T-cell (primary cell): ENCODE results near the gene MSH2. TPM values are rescaled to one million over a fixed set of nuclear protein-coding genes. Genes with fewer than 3 reads are reported as not detected.

Experiments
- ATAC-seq, 4 experiments: fragments of 200-7000 bp in 3 of 4; fragments of 150-1000 bp in 1 of 4; cut with Tn5 transposase; replicated peaks in 1 of 4; 1 replicate in 3 of 4; 2 replicates in 1 of 4; pipeline ENCODE4 v1.10.0; 2021; ENCODE audit warnings: moderate library complexity in 3 of 4, mild to moderate bottlenecking in 2 of 4, moderate number of reproducible peaks in 1 of 4
- CTCF ChIA-PET, 2 donors: fragments of 300-600 bp; sonication (Branson Sonifier 250); formaldehyde crosslinking; loops; one replicate each; lab custom pipeline; 2022; ENCODE audit warnings: antibody characterized with exemption in 2 of 2; lab: Charles Lee
- POLR2A ChIA-PET, 2 donors: fragments of 300-600 bp; sonication (Branson Sonifier 250); formaldehyde crosslinking; loops; one replicate each; lab custom pipeline; 2022; ENCODE audit warnings: antibody characterized with exemption in 2 of 2; lab: Charles Lee
- DNase-seq, 35 experiments: peaks; one replicate each; pipeline versions ENCODE4 v3.0.0 to v3.0.0-alpha.2; 2013 to 2023
- H3K27ac ChIP-seq: one replicate; pipeline ENCODE4 v1.5.1; 2013; ENCODE audit warnings: low read length
- H3K27me3 ChIP-seq, 2 experiments: replicated peaks in 1 of 2; 1 replicate in 1 of 2; 2 replicates in 1 of 2; pipeline versions ENCODE4 v1.6.1 to v1.7.0; 2013; ENCODE audit warnings: low read length in 1 of 2, mixed read lengths in 1 of 2; ENCODE audit not compliant: control insufficient read depth in 2 of 2, insufficient read depth in 2 of 2; ENCODE audit errors: extremely low read depth in 1 of 2
- H3K36me3 ChIP-seq, 2 donors: 1 replicate in 1 of 2; 2 replicates in 1 of 2; pipeline versions ENCODE4 v1.6.1 to v1.7.0; 2013; ENCODE audit warnings: low read length in 1 of 2; ENCODE audit not compliant: control insufficient read depth in 2 of 2, insufficient read depth in 1 of 2; ENCODE audit errors: extremely low read depth in 1 of 2
- H3K4me1 ChIP-seq, 2 experiments: 1 replicate in 1 of 2; 2 replicates in 1 of 2; pipeline versions ENCODE4 v1.6.1 to v1.7.0; 2013; ENCODE audit warnings: low read length in 2 of 2, mixed read lengths in 1 of 2; ENCODE audit not compliant: insufficient read depth in 2 of 2, control insufficient read depth in 1 of 2; ENCODE audit errors: extremely low read depth in 1 of 2
- H3K4me3 ChIP-seq, 2 donors: 1 replicate in 1 of 2; 2 replicates in 1 of 2; pipeline versions ENCODE4 v1.5.1 to v1.7.0; 2013; ENCODE audit warnings: mild to moderate bottlenecking in 2 of 2, low read length in 1 of 2, moderate library complexity in 1 of 2; ENCODE audit not compliant: control insufficient read depth in 1 of 2; ENCODE audit errors: extremely low read depth in 1 of 2
- H3K9me3 ChIP-seq: 2 replicates; pipeline ENCODE4 v1.7.0; 2013
- H3K27ac Mint-ChIP-seq, 2 donors: one replicate each; pipeline ENCODE4 v1.8.0; 2020 to 2021; ENCODE audit warnings: mild to moderate bottlenecking in 2 of 2, mixed read lengths in 2 of 2
- H3K27me3 Mint-ChIP-seq, 2 donors: one replicate each; pipeline ENCODE4 v1.8.0; 2021 to 2022; ENCODE audit warnings: mixed read lengths in 2 of 2
- H3K36me3 Mint-ChIP-seq: one replicate; pipeline ENCODE4 v1.8.0; 2021; ENCODE audit warnings: mixed read lengths
- H3K4me1 Mint-ChIP-seq, 3 donors: one replicate each; pipeline ENCODE4 v1.8.0; 2020 to 2022; ENCODE audit warnings: mixed read lengths in 3 of 3, mild to moderate bottlenecking in 1 of 3
- H3K4me3 Mint-ChIP-seq, 3 donors: one replicate each; pipeline ENCODE4 v1.8.0; 2020 to 2022; ENCODE audit warnings: mild to moderate bottlenecking in 3 of 3, mixed read lengths in 3 of 3, moderate library complexity in 3 of 3
- H3K9me3 Mint-ChIP-seq, 3 donors: one replicate each; pipeline ENCODE4 v1.8.0; 2020 to 2022; ENCODE audit warnings: mixed read lengths in 3 of 3
- WGBS: methylation state at CpG from one replicate; pipeline ENCODE4 v1.1.5; 2013; ENCODE audit warnings: missing lambda C conversion rate; ENCODE audit not compliant: insufficient coverage; 5-methylcytosine and 5-hydroxymethylcytosine counted together
- total RNA-seq, 35 experiments: library from RNA in 6 of 35; stranded (reverse) in 6 of 35; fragments of 120-200 nt in 1 of 35; gene quantifications; one replicate each; pipeline versions ENCODE4 v1.2.1 to v1.2.4 and lab custom pipeline; 2013 to 2026

Gene MSH2
- total RNA-seq, 5 donors from 2014 or later (not counting 1 experiment from before 2014, with no cell fraction given), result 16.6 to 29.1 (median 23.2) TPM

DNA sequence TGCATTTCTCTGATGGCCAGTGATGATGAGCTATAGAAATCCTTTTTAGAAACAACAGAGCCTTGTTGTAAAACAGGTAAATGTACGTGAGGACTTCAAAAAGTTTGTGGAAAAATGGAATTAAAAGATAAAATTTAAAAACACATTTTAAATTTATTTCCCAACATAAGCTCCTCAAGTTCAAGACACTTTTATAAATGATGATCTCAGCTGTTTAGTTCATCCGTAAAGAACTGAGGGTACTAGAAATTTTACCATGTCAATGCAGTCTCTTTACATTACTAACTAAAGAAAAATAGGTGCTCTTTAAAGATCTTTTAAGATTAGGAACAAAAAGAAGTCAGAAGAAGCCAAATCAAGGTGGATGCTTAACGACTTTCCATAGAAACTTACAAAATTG is 52.5 kb downstream of the MSH2 start:
- H3K36me3 ChIP-seq, result peaks cover 0 to 4% of the 10 kb centered on the region in 2 donors
- H3K27ac Mint-ChIP-seq, result peak overlapping the region in 1 of 2 donors; percentile 15
- no peak overlapping the region for H3K4me3 Mint-ChIP-seq
- ATAC-seq (no peak), DNase-seq (no peak)
- 100% methylated on average over 1 of the region's 3 CpGs for WGBS
- peaks cover 0 to 2% of the 10 kb centered on the region in 2 experiments for H3K4me1 ChIP-seq
- POLR2A ChIA-PET, result no interaction called here
- H3K27me3 Mint-ChIP-seq, result no peaks in the 10 kb centered on the region
- H3K27ac ChIP-seq, result no peak overlapping the region
- CTCF ChIA-PET, result no interaction called here
- H3K9me3 ChIP-seq, result no peaks in the 10 kb centered on the region
- peaks cover 62% of the 10 kb centered on the region for H3K36me3 Mint-ChIP-seq
- peaks cover 15 to 19% (median 17%) of the 10 kb centered on the region in 3 donors for H3K4me1 Mint-ChIP-seq
- H3K27me3 ChIP-seq, result no peaks in the 10 kb centered on the region
- no peaks in the 10 kb centered on the region for H3K9me3 Mint-ChIP-seq
- H3K4me3 ChIP-seq, result no peak overlapping the region

GRCh38 chr2:47456851-47457250 is 53.9 kb downstream of the MSH2 start:
- Mint-ChIP-seq H3K27ac (no peak overlapping the region), H3K27me3 (no peaks in the 10 kb centered on the region), H3K9me3 (no peaks in the 10 kb centered on the region), H3K36me3 (peaks cover 51% of the 10 kb centered on the region), H3K4me1 (peaks cover 15 to 19% (median 17%) of the 10 kb centered on the region in 3 donors), H3K4me3 (no peak overlapping the region)
- DNase-seq (no peak), ATAC-seq (no peak)
- Histone ChIP-seq H3K4me1 (peaks cover 0 to 2% of the 10 kb centered on the region in 2 experiments), H3K4me3 (no peak overlapping the region), H3K27ac (no peak overlapping the region), H3K36me3 (peaks cover 0 to 4% of the 10 kb centered on the region in 2 donors), H3K9me3 (no peaks in the 10 kb centered on the region), H3K27me3 (no peaks in the 10 kb centered on the region)
- ChIA-PET CTCF (no interaction called here), POLR2A (no interaction called here)
- no CpG with 5 or more reads among the region's 3 CpGs for WGBS

DNA sequence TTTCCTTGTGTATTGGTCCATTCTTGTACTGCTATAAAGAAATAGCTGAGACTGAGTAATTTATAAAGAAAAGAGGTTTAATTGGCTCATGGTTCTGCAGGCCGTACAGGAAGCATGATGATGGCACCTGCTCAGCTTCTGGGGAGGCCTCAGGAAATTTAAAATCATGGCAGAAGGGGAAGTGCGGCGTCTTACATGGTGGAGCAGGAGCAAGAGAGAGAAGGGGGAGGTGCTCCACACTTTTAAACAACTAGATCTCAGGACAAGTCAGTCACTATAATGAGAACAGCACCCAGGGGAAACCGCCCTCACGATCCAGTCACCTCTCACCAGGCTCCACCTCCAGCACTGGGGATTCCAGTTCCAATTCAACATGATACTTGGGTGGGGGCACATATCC is 54.3 kb downstream of the MSH2 start:
- DNase-seq (no peak), ATAC-seq (no peak)
- Histone ChIP-seq H3K27me3 (no peaks in the 10 kb centered on the region), H3K4me3 (no peak overlapping the region), H3K27ac (no peak overlapping the region), H3K4me1 (peaks cover 0 to 2% of the 10 kb centered on the region in 2 experiments), H3K9me3 (no peaks in the 10 kb centered on the region), H3K36me3 (peaks cover 0 to 4% of the 10 kb centered on the region in 2 donors)
- H3K4me3 Mint-ChIP-seq, result no peak overlapping the region
- WGBS, result 83% methylated on average over 1 of the region's 5 CpGs
- ChIA-PET CTCF (no interaction called here), POLR2A (no interaction called here)
- H3K36me3 Mint-ChIP-seq, result peaks cover 50% of the 10 kb centered on the region
- peak overlapping the region in 1 of 2 donors; percentile 22 for H3K27ac Mint-ChIP-seq
- H3K9me3 Mint-ChIP-seq, result no peaks in the 10 kb centered on the region
- H3K4me1 Mint-ChIP-seq, result peaks cover 15 to 19% (median 17%) of the 10 kb centered on the region in 3 donors
- no peaks in the 10 kb centered on the region for H3K27me3 Mint-ChIP-seq

GRCh38 chr2:47459021-47459420 is 56.1 kb downstream of the MSH2 start:
- no peaks in the 10 kb centered on the region for H3K27me3 Mint-ChIP-seq

GRCh38 chr2:47460766-47461165 is 57.8 kb downstream of the MSH2 start:
- DNase-seq (no peak), ATAC-seq (no peak)
- CTCF ChIA-PET, result interaction anchor here (0.6 to 0.7 kb wide), 4 partner anchors 16 to 246 kb away, joined by 3 to 6 read pairs (median 3); no protein-coding TSS in a partner anchor
- Histone ChIP-seq H3K27ac (no peak overlapping the region), H3K36me3 (peaks cover 5 to 17% of the 10 kb centered on the region in 2 donors), H3K27me3 (no peaks in the 10 kb centered on the region), H3K4me3 (no peak overlapping the region), H3K4me1 (peaks cover 0 to 2% of the 10 kb centered on the region in 2 experiments), H3K9me3 (no peaks in the 10 kb centered on the region)
- Mint-ChIP-seq H3K4me1 (peaks cover 15 to 19% (median 17%) of the 10 kb centered on the region in 3 donors), H3K27ac (no peak overlapping the region), H3K36me3 (peaks cover 54% of the 10 kb centered on the region), H3K9me3 (no peaks in the 10 kb centered on the region), H3K4me3 (no peak overlapping the region), H3K27me3 (no peaks in the 10 kb centered on the region)
- POLR2A ChIA-PET, result interaction anchor here in 1 of 2 donors (0.5 to 0.7 kb wide), 3 partner anchors 331 to 478 kb away, joined by 3 to 5 read pairs (median 3); no protein-coding TSS in a partner anchor

More at GRCh38 chr2:47459021-47459420, 56.1 kb downstream of the MSH2 start:
- CTCF ChIA-PET, result no interaction called here
- Mint-ChIP-seq H3K4me1 (peaks cover 15 to 19% (median 17%) of the 10 kb centered on the region in 3 donors), H3K4me3 (no peak overlapping the region), H3K27ac (peak overlapping the region; percentile 56 to 71), H3K9me3 (no peaks in the 10 kb centered on the region), H3K36me3 (peaks cover 53% of the 10 kb centered on the region)
- H3K36me3 ChIP-seq, result peaks cover 5 to 16% of the 10 kb centered on the region in 2 donors
- POLR2A ChIA-PET, result no interaction called here
- no peak overlapping the region for H3K27ac ChIP-seq
- no peak for ATAC-seq
- DNase-seq, result no peak
- H3K27me3 ChIP-seq, result no peaks in the 10 kb centered on the region
- no peak overlapping the region for H3K4me3 ChIP-seq
- peaks cover 0 to 2% of the 10 kb centered on the region in 2 experiments for H3K4me1 ChIP-seq
- no peaks in the 10 kb centered on the region for H3K9me3 ChIP-seq

- H3K9me3 ChIP-seq, result no peaks in the 10 kb centered on the region
- DNase-seq (no peak), ATAC-seq (no peak)
- H3K4me3 ChIP-seq, result no peak overlapping the region
- no peaks in the 10 kb centered on the region for H3K4me1 Mint-ChIP-seq
- peaks cover 7 to 23% of the 10 kb centered on the region in 2 donors for H3K36me3 ChIP-seq
- ChIA-PET CTCF (no interaction called here), POLR2A (no interaction called here)
- no peak overlapping the region for H3K4me3 Mint-ChIP-seq
- no peaks in the 10 kb centered on the region for H3K27me3 Mint-ChIP-seq
- no peak overlapping the region for H3K27ac ChIP-seq
- WGBS, result 100% methylated on average over 3 of the region's 5 CpGs
- H3K27me3 ChIP-seq, result no peaks in the 10 kb centered on the region
- peaks cover 49% of the 10 kb centered on the region for H3K36me3 Mint-ChIP-seq
- no peaks in the 10 kb centered on the region for H3K4me1 ChIP-seq
- no peaks in the 10 kb centered on the region for H3K9me3 Mint-ChIP-seq
- H3K27ac Mint-ChIP-seq, result no peak overlapping the region
Measured at GRCh38 chr2:47471429-47472116, 68.6 kb downstream of the MSH2 start.
